DOHH2 (cell line): ENCODE measurements around the gene TMCC1.

Experiments
- H3F3A ChIP-seq: fragments of 200-600 bp; sonication (generic), shearing (Covaris generic); 2 replicates; pipeline ENCODE4 v1.6.0; 2016; ENCODE audit warnings: antibody characterized with exemption, mild to moderate bottlenecking; ENCODE audit not compliant: control insufficient read depth, insufficient read depth
- H3K27ac ChIP-seq: fragments of 200-600 bp; sonication (generic); 2 replicates; pipeline ENCODE4 v1.5.1; 2014; ENCODE audit warnings: low read depth, mild to moderate bottlenecking, low read length, moderate library complexity
- H3K27me3 ChIP-seq: fragments of 200-600 bp; sonication (generic); 2 replicates; pipeline ENCODE4 v1.6.1; 2014; ENCODE audit warnings: mild to moderate bottlenecking, low read length, mixed read lengths; ENCODE audit not compliant: control insufficient read depth
- H3K36me3 ChIP-seq: fragments of 200-600 bp; sonication (generic); 2 replicates; pipeline ENCODE4 v1.6.1; 2014; ENCODE audit warnings: mild to moderate bottlenecking, low read length, moderate library complexity, mixed read lengths; ENCODE audit not compliant: control insufficient read depth
- H3K4me1 ChIP-seq: fragments of 200-600 bp; sonication (generic); 2 replicates; pipeline ENCODE4 v1.6.1; 2014; ENCODE audit warnings: mild to moderate bottlenecking, low read length, mixed read lengths; ENCODE audit not compliant: control insufficient read depth
- H3K4me2 ChIP-seq: fragments of 200-600 bp; sonication (generic); 2 replicates; pipeline ENCODE4 v1.6.0; 2014; ENCODE audit warnings: mild to moderate bottlenecking, low read length, moderate library complexity
- H3K4me3 ChIP-seq: fragments of 200-600 bp; sonication (generic); 2 replicates; pipeline ENCODE4 v1.5.1; 2014; ENCODE audit warnings: mild to moderate bottlenecking, low read length, mixed read lengths
- H3K79me2 ChIP-seq: fragments of 200-600 bp; sonication (generic); 2 replicates; pipeline ENCODE4 v1.6.1; 2014; ENCODE audit warnings: mild to moderate bottlenecking, low read length, mixed read lengths; ENCODE audit not compliant: control insufficient read depth
- H3K9me2 ChIP-seq: fragments of 200-600 bp; sonication (generic); replicated peaks from 2 replicates; pipeline ENCODE4 v1.6.1; 2014; ENCODE audit warnings: mild to moderate bottlenecking, low read length, mixed read lengths; ENCODE audit not compliant: control insufficient read depth
- H3K9me3 ChIP-seq: fragments of 200-600 bp; sonication (generic); 2 replicates; pipeline ENCODE4 v1.6.1; 2014; ENCODE audit warnings: antibody characterized with exemption, low read length, mixed read lengths; ENCODE audit not compliant: control insufficient read depth, insufficient read depth
- H4K20me1 ChIP-seq: fragments of 200-600 bp; sonication (generic); 2 replicates; pipeline ENCODE4 v1.6.0; 2014; ENCODE audit warnings: low read depth, mild to moderate bottlenecking, antibody characterized with exemption, low read length, moderate library complexity; ENCODE audit not compliant: control insufficient read depth, insufficient read depth
- CTCF ChIP-seq: fragments of 200-600 bp; sonication (generic); IDR thresholded peaks from one replicate; pipeline ENCODE4 v1.5.1; 2014; ENCODE audit warnings: antibody characterized with exemption, mild to moderate bottlenecking, low read depth, low read length; ENCODE audit not compliant: poor library complexity, severe bottlenecking
- EZH2phosphoT487 ChIP-seq: fragments of 200-600 bp; sonication (generic); IDR thresholded peaks from 2 replicates; pipeline ENCODE4 v1.6.1; 2017; ENCODE audit warnings: borderline replicate concordance, mild to moderate bottlenecking, antibody characterized with exemption, low read length, moderate library complexity, mixed read lengths

TMCC1 gene

GRCh38 chr3:129626744-129627349 lies 266.7 kb downstream of the TMCC1 start:
- Histone ChIP-seq H3K36me3 (no peaks in the 10 kb centered on the region), H3K9me2 (no peaks in the 10 kb centered on the region), H3F3A (no peaks in the 10 kb centered on the region), H3K4me1 (peaks cover 25% of the 10 kb centered on the region), H3K79me2 (no peaks in the 10 kb centered on the region), H4K20me1 (no peaks in the 10 kb centered on the region), H3K4me3 (peak overlapping the region; percentile 77), H3K27ac (no peak overlapping the region), H3K27me3 (peaks cover 7% of the 10 kb centered on the region; the same call in 1 of the 2 replicates), H3K9me3 (no peaks in the 10 kb centered on the region), H3K4me2 (peak overlapping the region; percentile 79)
- TF ChIP-seq EZH2phosphoT487 (no peak), CTCF (peak; percentile 31)

GRCh38 chr3:129625072-129625874 lies 268.2 kb downstream of the TMCC1 start:
- H3K4me3 ChIP-seq = no peak overlapping the region
- TF ChIP-seq EZH2phosphoT487 (no peak), CTCF (peak; percentile 27)
- H3K9me2 ChIP-seq = no peaks in the 10 kb centered on the region
- no peaks in the 10 kb centered on the region for H3K36me3 ChIP-seq
- no peaks in the 10 kb centered on the region for H4K20me1 ChIP-seq
- no peak overlapping the region for H3K4me2 ChIP-seq
- peaks cover 25% of the 10 kb centered on the region for H3K4me1 ChIP-seq
- no peaks in the 10 kb centered on the region for H3K79me2 ChIP-seq
- peaks cover 7% of the 10 kb centered on the region; the same call in 1 of the 2 replicates for H3K27me3 ChIP-seq
- no peaks in the 10 kb centered on the region for H3F3A ChIP-seq
- H3K27ac ChIP-seq = no peak overlapping the region
- H3K9me3 ChIP-seq = no peaks in the 10 kb centered on the region

DNA sequence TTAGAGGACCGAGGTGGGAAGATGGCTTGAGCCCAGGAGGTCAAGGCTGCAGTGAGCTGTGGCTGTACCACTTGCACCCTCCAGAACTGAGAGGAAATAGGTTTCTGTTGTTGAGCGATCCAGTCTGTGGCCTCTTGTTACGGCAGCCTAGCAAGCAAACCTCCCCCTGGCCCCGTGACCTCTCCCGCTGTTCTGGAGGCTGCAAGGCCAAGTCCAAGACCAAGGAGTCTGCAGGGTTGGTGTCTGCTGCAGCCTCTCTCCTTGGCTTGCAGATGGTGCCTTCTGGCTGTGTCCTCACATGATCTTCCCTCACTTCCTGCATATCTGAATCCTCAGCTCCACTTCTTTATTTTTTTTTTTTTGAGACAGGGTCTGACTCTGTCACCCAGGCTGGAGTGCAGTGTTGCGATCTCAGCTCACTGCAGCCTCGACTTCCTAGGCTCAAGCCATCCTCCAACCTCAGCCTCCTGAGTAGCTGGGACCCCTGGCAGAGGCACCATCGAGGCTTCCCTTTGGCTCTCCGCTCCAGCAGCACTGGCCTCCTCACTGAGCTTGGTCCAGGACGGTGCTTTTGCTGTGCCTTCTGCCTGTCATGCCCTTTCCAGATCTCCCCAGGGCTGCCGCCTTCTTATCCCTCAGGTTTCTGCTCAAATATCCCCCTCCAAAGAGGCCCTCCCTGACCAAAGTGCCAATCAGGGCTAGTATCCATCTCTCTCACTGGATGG lies 269.0 kb downstream of the TMCC1 start:
- Histone ChIP-seq H3K9me3 (no peaks in the 10 kb centered on the region), H3F3A (no peaks in the 10 kb centered on the region), H3K36me3 (no peaks in the 10 kb centered on the region), H3K27ac (no peak overlapping the region), H3K4me1 (peaks cover 25% of the 10 kb centered on the region), H3K79me2 (no peaks in the 10 kb centered on the region), H3K4me2 (no peak overlapping the region), H4K20me1 (no peaks in the 10 kb centered on the region), H3K4me3 (no peak overlapping the region), H3K9me2 (no peaks in the 10 kb centered on the region), H3K27me3 (peaks cover 7% of the 10 kb centered on the region; the same call in 1 of the 2 replicates)
- TF ChIP-seq CTCF (no peak), EZH2phosphoT487 (no peak)
